GF-D8 (cell line): ENCODE results near the gene SPINK4.

Experiments used
- DNase-seq: peaks from one replicate; lab custom pipeline; 2025; lab: John Stamatoyannopoulos, UW

Gene SPINK4, protein sequence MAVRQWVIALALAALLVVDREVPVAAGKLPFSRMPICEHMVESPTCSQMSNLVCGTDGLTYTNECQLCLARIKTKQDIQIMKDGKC

DNA sequence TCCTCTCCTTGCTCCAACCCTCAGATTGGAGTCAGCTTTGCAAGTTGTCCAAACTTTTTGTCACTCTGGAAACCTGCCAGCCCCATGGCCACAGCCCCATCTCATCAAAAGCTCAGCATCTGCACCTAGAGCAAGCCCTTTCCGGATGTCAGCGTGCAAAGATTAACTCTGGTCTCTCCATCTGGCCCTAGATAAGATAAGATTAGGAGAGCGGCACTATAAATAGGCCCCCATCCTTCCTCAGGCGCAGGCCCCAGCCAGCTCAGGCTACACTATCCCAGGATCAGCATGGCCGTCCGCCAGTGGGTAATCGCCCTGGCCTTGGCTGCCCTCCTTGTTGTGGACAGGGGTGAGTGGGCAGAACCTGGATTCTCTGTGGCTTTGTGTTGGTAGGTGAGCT lies at the start of gene SPINK4:
SPINK4 (plus strand) TSS at position 247 of the 400 bp plus-strand sequence; CDS start at position 289, 42 bp downstream.
- DNase-seq, result peak; percentile 83

DNA sequence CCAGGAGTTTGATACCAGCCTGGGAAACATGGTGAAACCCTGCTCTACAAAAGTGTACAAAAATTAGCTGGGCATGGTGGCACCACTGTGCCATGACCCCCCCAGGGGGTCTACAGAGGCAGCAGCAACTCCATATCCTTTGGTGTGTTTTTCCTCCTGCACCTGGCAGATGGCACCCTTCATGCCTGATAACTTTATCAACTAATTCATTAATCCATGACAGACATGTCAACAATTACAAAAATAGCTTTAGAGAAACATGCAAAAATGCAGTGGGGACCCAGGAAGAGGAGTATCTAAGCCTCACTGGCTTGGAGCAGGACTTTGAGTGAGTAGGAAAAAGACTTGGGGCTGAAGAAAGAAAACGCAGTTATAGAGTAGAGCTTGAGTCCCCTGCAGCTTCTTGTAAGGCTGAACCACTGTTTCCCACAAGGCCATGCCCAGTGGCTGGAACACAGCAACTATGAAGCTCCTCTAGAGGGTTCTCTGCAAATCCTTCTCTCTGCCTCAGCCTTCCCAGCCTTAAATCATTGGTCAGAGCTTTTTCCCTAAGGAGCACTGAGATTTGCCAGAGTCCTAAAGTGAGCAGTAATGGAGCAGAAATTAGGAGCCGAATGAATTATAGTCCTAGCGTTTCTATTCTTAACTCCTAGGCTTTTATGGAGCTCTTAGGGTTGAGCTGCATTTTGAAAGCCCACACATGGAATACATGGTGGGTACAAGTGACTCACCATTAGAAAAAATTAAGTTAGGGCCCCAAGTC lies 47.3 kb upstream of the SPINK4 start:
- no peak for DNase-seq

DNA sequence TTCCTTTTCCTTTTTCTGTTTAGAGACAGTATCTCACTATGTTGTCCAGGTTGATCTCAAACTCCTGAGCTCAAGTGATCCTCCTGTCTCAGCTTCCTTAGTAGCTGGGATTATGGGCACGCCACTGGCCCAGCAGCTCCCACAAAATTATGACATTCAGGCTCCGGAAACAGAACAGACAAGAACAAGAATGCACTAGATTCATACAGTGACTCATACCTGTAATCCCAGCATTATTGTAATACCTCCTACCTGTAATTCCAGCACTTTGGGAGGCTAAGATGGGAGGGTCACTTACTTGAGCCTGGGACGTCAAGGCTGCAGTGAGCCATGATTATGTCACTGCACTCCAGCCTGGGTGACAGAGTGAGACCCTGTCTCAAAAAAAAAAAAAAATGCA lies 46.1 kb upstream of the SPINK4 start:
- DNase-seq, result no peak

DNA sequence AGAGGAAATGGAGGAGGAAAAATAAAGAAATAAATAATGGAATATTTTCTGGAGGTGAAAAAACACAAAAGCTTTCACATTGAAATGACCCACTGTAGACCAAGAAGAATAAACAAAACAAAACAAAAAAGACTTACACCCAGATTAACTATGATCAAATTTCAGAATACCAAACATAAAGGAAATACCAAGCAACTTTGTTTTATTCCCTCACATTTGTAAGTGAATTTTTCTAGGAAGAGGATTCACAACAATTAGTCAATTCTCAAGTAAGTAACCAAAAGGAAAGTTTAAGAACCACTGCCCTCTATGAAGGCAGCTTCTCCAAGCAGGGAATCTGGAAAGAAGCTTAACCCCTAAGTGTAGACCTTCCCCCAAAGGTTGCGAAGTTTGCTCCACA lies 43.2 kb upstream of the SPINK4 start:
- DNase-seq, result no peak

DNA sequence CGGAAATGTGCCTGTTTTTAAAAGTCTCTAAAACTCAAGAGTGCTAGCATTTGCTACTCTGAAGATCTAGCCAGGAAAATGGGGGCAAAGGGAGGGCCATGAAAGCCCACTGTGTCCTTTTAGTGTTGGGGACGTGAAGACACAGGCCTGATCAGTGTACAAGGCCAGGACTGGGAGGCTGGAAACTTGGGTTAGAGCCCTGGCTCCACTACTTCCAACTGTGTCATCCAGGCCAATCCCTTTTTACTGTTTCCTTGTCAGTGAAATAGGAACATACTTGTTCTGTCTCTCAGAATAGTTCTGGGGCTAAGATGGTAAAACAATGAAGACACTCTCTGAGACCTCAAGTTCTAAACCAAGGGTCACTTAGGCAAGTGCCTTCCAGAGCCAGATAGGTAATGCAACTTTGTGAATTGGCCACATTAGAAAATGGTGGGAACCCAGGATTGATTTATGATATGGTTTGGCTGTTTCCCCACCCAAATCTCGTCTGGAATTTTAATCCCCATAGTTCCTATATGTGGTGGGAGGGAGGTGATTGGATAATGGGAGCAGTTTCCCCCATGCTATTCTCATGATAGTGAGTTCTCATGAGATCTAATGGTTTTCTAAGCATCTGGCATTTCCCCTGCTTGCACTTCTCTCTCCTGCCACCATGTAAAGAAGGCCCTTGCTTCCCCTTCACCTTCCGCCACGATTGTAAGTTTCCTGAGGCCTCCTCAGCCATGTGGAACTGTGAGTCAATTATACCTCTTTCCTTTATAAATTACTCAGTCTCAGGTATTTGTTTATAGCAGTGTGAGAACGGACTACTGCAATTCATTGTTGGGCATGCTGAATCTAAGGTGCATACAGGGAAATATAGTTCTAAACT lies 42.5 kb upstream of the SPINK4 start:
- DNase-seq, result no peak

DNA sequence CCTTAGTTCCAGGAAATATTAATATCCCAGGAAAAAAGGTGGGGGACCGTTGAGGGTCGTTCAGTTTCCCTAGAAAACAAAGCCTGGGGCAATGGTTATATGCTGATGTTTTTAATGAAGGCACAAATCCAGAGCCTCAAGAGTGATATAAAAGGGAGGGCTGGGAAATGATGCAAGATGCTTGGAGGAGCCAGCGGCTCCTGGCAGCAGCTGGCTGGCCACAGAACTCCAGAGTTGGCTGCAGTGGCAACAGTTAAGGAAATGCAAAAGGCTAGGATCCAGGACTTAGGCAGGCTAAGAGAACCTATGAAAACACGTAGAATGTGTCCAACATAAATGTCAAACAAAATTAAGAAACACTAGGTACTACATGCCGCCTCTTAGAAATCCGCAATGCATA lies 41.8 kb upstream of the SPINK4 start:
- DNase-seq, result no peak

DNA sequence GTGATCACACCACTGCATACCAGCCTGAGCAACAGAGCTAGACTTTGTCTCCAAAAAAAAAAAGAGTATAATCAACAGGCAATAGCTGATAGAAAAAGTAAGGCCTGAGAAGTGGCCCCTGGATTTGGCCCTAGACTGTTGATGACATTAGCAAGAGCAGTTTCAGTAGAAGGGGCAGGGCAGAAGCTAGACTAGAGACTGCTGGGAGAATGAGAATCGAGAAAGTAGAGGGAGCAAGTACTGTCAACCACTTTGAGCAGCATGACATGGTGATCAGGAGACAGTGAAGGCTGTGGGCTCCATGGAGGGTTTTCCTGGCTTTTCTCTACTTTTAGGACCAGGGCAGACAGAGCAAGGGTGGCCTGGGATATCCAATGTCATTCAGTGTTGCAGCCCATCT lies 37.9 kb upstream of the SPINK4 start:
- no peak for DNase-seq

DNA sequence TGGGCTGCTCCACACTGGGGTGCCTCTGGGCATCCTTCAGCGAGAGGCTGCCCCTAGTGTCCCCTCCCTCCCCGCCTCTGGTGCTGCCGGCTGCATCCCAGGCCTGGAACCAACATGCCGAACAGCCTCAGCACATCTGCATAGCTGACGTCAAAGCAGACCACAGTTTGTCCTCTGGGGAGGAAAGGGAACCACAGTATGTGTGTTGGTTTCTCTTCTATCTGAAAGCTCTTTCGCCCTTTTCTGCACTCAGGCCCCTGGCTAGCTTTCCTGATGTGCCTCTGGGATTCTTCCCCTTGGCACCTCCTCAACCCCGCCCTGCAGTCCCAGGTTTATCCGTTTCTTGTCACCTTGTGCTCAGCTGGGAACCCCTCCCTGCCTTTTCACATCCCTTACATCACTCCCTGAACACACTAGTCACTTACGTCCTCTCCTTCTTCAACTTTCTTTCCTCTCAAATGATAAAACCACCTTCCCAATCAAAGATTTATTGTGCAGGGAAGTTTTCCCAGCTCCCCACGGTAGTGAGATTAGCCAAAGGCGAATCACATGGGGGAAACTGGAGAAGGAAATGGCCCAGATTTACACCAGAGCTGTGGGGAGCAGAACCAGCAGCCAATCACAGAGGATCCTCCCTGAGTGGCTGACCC lies 37.3 kb upstream of the SPINK4 start:
- DNase-seq, result no peak

DNA sequence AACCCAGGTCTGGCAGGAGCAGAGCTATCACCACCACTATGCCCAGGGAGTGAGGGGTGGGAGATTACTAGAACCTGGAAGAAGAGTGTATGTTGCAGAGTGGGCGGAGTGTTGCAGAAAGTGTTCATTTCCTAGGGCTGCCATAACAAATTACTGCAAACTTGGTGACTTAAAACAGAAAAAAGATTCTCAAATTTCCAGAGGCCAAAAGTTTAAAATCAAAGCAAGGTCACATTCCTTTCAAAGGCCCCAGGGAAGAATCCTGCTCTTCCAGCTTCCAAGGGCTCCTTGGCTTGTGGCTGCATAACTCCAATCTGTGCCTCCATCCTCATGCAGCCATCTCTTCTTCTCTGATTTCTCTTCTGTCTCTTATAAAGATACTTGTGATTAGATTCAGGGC lies 30.6 kb upstream of the SPINK4 start:
- DNase-seq, result no peak

DNA sequence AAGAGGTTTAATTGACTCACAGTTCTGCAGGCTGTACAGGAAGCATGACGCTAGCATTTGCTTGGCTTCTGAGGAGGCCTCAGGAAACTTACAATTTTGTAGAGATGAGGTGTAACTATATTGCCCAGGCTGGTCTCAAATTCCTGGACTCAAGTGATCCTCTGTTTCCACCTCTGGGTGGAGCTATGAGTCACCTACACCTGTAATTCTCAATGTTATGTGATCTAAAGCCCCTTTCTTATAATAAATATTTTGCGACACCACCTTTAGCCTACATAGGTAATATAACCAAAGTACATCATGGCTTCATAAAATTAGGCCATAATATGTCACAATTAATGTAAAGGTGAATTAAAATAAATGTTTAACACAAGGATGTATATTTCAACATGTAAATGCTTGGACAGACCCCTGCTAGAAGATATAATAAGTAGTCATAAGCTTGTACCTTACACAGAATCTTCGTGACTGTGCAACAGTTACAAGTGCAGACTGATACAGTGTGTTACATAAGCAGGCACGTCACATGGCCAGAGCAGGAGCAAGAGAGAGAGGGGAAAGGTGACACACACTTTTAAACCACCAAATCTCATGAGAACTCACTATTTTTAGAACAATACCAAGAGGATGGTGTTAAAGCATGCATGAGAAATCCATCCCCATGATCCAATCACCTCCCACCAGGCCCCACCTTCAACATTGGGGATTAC lies 29.8 kb upstream of the SPINK4 start:
- DNase-seq, result no peak

DNA sequence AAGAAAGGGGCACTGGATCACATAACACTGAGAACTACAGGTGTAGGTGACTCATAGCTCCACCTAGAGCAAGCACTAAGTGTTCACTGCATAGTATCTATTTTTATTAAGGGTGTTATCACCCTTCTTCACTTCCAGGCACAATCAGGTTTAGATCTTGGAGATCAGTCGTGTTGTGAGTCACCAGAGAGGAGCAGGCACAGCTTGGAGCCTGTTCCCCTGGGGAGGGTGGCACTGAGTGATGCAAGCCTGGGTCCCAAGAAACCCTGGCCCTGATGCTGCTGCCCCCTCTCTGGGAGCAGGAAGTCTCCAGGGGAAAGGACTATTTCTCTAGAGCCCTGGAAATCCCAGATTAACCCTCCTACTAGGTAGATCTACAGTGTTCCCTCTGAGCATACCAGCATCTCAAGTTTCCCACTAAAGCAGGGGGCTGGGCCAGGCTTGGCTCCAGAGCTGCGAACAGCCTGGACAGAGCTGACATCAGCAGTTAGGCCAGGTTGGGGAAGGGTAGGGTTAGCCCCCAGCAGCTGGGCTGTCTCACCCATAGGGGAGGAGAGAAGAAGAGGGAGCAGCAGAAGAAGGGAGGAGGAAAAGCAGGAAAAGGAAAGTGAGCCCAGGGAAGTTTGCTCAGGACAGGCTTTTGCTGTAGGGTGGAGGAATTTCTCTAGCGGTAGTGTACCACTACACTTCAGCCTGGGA lies 28.1 kb upstream of the SPINK4 start:
- no peak for DNase-seq

DNA sequence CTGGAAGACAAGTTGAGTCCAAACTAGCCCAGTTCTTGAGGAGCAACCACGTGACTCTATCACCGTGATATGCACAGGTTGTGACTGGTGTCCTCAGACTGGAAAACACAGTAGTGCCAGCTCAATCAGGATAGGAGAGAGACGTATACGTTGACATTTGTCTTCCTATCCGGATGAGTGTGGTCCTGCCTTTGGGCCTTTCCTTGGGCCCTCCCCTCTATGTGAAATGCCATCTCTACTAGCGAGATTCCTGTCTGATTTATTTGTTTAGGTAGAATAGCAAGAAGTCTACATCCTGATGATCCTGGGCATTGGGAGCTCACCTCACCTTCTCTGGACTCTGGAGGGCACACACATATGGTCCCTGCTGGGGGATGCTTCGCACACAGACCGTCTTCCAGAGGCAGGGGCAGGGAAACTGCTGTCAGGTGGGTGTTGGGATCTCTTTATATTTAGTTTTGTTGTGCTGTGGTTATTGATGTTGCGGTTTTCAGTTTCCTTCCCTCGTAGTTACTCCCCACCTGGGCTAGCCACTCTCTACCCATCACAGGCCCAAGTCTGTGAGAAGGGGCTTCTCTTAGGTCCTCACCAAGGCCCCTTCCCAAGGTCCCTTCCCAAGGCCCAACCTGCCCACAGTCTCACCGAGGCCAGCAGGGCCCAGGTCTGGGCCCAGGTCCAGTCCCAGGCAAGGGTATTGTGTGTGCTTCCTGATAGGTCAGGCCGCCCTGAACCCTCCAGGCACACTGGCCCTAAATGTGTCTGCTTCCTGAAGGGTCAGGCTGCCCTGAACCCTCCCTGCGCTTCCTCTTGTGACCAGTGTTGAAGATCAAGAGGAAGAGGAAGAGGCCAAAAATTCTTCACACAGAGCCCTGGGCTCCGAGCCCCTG lies 19.0 kb upstream of the SPINK4 start:
- DNase-seq, result no peak

DNA sequence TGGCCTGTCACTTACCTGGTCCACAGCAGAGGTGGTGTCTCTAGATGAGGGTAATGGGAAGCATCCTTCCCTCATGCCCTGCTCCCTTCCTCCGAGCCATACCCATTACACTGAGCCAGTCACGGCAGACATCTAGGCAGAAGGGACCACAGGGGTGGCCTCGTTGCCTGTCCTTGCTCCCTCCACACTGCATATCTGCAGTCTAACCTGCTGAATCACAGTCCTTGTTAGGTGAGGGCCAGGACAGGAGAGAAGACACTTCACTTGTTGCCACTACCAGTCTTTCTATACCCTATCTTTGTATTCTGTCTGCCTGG lies 18.4 kb upstream of the SPINK4 start:
- no peak for DNase-seq

DNA sequence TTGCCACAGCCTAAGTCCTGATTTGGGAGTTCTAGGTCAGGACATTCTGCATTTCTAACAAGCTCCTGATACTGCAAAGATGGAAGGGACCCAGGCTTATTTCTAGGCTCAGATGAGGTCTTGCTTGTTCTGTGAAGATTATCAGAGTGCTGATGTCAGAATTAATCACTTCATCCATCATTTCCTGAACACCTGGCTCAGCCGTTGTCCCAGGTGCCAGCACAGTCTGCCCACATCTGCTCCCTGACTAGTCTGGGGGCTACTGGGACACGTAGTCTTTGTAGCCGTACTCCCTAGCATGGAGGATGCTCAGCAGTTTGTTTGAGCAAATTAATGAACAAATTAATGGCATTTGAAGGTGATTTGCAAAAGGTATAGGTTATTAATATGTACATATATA lies 17.9 kb upstream of the SPINK4 start:
- no peak for DNase-seq

DNA sequence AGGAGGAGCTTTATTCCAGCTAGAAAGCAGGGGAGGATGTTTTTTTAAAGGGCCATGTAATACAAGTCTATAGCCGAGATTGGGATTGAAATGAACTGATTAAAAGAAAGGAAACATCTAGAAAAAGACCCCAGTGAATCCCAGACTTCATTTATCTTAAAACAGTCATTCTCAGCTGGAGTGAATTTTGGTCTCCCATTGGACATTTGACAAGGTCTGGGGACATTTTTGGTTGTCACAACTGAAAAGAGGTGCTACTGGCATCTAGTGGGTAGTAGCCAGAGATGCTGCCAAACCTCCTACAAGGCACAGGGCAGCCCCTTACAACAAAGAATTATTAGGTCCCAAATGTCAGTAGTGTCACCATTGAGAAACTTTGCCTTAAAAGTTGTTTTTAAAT lies 16.3 kb upstream of the SPINK4 start:
- no peak for DNase-seq

DNA sequence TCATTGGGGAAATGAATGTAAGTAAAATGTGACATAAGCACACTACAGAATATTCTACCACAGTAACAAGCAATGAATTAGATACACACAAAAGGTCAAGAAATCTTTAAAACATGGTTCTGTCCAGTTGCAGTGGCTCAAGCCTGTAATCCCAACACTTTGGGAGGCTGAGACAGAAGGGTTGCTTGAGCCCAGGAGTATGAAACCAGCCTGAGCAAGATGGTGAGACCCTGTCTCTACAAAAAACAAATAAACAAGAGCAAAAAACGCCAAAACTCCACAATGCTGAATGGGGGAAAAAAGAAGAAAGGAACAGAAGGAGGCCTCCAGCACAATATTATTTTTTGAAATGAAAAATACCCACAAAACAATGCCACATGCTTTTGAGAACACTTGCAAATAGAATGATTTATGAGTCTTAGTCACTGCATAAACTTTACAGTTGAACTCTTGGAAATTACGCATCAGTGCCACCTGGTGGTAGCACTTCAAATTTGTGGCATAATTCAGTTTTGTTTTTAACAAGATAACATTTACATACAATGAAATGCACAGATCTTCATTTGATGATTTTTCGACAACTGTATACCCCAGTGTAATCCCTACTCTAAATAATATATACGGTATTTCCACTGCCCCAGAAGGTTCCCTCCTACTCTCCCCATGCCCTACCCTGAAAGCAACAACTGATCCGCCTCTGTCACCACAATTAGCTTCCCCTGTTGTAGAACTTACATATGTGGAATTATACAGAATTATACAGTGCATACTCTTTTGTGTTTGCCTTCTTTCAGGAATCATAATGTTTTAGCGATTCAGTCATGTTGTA lies 14.4 kb upstream of the SPINK4 start:
- DNase-seq, result peak; percentile 48

DNA sequence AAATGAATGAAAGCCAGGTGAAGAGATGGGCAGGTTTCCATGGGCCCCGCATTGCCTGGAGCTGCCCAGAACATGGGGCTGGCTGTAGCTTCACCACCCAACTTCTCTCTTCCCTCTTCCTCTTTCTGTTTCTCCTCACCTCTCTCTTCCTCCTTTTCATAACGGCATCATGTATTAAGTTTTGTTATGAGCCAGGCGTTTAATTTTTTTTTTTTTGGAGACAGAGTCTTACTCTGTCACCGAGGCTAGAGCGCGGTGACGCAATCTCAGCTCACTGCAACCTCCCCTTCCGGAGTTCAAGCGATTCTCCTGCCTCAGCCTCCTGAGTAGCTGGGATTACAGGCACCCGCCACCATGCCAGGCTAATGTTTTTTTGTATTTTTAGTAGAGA lies 13.0 kb upstream of the SPINK4 start:
- DNase-seq, result peak; percentile 87

DNA sequence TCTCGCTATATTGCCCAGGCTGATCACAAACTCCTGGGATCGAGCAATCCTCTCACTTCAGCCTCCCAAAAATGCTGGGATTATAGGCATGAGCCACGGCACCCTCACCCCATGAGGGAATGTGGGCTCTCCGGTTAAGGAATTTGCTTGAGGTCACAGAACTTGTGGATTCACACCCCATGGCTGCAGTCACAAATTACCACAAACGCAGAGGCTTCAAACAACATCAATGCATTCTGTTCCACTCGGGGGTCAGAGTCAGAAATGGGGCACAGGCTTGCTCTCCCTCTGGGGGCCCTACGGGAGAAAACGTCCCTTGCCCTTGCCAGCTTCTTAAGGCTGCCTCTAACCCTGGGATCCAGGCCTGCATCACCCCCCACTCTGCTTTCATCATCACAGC lies 12.2 kb upstream of the SPINK4 start:
- no peak for DNase-seq

DNA sequence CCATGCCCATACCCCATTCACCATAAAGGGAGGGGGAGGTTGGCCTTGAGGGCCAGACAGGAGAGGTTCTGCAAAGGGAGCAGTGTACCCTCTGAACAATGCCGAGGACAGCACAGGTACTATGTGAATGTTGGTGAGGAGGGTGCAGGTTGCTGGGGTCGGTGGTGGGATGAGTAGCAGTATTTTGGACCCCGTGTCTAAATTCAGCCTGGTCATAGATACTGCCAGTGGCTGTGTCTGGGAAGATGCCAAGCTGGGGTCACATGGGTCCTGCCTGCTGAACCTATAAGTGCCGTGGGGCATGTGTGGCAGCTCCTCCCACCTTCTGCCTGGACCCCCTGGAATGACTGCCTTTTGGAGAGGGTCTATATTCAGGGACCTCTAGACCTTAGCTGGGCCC lies 11.4 kb upstream of the SPINK4 start:
- no peak for DNase-seq
